ENCODE measurements around the gene NMBR.
"Not testable (repeated sequence)": the region's sequence is repeated elsewhere in the genome, so short reads cannot be mapped to it uniquely, and the experiment has no call there.

Gene NMBR

DNA sequence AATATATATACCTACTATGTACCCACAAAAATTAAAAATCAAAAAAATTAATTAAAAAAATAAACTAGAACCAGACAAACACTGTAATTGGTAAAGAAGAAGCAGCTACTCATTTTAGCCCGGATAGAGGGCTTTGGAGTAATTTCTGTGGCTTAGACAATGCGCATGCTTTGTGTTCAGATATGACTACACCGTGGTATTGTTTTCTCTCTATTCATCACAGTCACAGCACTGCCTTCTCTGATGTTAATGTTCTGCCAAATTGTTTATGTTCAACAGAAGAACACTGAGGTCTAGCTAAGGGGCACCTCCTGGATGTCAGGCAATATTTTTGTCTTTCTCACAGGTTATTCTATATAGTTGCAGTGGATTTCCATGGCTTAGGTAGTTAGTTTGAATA is 91.7 kb downstream of the NMBR start:
- DNase-seq = no peak

DNA sequence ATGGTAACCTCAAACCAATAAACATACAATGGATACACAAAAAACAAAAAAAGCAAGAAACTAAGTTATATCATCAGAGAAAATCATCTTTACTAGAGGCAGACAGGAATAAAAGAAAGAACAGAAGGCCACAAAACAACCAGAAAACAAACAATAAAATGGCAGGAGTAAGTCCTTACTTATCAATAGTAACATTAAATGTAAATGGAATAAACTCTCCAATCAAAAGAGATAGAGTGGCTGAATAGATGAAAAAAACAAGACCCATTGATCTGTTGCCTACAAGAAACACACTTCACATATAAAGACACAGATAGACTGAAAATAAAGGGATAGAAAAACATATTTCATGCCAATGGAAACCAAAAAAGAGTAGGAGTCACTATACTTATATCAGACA is 95.5 kb downstream of the NMBR start:
- no peak for DNase-seq

DNA sequence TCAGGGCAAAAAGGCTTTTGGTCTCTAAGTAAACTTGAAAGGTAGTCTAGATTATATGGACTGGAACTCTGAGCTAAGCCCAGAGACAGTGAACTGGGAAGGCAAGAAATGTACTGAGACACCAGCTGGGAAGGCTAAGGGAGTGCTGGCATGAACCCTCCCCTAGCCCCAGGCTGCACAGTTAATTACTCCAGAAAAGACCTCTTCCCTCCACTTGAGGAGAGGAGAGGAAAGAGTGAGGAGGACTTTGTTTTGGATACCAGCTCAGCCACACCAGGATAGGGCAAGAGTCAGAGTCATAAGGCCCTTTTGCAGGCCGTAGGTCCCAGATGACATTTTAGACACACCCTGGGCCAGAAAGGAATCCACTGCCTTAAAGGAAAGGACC is 98.3 kb downstream of the NMBR start:
- no peak for DNase-seq

DNA sequence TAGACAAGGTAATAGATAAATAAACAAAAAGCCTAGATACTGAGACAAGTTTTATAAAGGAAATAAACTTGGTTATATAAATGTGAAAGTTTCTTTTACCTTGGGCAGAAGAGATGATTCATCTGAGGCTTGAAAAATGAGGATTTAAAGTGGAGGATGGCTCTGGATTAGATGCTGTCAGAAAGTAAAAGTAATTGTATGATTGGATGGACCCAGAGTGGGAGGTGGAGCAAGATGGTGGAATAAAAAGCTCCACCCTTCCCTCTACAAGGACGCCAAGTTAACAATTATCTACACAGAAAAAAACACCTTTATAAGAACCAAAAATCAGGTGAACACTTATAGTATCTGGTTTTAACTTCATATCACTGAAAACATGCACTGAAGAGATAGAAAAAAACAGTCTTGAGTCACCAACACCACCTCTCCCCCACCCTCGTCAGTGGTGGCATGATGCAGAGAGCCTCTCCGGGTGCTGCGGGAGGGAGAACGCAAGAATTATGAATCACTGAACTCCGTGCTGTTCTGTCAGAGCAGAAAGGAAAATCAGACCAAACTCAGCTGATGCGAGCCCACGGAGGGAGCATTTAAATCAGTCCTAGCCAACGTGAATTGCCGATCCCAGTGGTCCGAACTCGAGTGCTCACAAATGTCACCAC is 98.9 kb downstream of the NMBR start:
- DNase-seq = no peak

DNA sequence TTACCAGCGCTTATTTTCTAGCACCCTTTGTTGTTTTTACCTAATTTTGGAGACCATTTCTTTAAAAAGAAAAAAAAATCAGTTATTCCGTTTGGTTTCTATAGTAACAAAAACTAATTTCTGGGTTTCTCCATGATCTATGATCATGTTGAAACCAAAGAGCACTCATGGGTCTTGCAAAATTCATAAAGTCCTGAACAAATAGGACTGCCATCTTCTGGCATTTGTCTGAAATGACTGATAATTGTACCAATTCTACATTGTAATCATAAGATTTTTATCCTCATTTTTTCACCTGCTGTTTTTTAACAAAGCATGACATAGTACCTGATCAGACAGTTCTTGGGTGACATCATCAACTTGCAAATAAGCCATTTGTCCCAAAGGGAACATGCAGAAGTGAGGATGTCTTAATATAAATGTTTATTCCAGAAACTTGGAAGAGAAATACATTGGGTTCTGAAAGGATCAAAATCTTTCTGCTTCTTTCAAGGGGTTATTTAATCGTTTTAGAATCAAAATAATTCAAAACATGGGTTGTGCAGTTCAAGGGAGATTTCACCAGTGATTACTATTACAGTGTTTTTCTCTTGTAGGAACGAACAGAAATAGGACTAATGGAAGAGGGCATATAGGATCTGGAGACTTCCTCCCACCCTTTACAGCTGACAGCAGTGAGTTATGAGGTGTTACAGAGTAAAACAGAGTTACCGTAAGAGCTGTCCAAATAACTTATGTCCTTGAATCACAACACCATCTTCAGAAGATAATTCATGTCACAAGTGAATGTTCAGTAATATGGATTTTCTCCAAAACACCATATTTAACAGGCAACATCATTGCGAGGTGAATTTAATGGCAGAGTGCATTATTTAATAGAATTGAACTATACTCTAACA is 101.3 kb downstream of the NMBR start:
- no peak for DNase-seq

DNA sequence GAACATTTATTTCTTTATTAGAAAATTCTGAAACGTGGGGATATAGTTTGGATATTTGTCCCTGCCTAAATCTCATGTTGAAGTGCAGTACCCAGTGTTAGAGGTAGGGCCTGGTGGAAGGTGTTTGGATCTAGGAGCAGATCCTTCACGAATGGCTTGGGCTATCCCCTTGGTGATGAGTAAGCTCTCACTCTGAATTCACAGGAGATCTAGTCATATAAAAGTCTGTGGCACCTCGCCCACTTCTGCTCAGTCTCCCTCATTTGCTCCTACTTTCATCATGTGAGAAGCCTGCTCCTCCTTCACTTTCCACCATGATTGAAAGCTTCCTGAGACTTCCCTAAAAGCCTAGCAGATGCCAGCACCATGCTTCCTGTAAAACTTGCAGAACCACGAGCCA is 111.0 kb downstream of the NMBR start:
- no peak for DNase-seq

DNA sequence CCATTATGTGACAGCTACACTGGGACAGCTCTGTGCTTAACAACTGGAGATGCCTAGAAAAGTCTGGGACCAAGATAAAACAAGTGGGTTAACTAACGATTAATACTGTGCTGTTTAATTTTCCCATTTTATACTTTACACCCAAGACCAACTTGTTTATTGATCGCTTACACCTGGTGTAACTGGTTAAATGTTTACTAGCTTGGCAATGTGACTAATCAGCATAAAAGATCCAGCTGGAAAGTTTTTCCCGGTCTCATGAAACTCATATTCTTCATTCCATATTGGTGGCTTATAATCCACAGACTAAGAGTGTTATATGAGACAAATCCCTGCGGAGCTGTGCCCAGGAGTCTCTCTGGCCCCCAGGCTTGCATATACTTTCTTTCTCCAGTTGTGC is 115.9 kb downstream of the NMBR start:
- DNase-seq = no peak

DNA sequence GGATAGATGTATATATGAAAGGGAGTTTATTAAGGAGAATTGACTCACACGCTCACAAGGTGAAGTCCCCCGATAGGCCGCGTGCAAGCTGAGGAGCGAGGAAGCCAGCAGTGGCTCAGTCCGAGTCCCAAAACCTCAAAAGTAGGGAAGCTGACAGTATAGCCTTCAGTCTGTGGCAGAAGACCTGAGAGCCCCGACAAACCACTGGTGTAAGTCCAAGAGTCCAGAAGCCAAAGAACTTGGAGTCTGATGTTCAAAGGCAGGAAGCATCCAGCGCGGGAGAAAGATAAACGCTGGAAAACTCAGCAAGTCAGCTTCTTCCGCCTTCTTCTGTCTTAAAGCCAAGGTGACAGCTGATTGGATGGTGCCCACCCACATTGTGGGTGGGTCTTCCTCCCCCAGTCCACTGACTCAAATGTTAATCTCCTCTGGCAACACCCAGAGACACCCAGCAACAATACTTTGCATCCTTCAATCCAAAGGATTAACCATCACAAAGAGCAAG is 116.8 kb downstream of the NMBR start:
- DNase-seq = no peak

DNA sequence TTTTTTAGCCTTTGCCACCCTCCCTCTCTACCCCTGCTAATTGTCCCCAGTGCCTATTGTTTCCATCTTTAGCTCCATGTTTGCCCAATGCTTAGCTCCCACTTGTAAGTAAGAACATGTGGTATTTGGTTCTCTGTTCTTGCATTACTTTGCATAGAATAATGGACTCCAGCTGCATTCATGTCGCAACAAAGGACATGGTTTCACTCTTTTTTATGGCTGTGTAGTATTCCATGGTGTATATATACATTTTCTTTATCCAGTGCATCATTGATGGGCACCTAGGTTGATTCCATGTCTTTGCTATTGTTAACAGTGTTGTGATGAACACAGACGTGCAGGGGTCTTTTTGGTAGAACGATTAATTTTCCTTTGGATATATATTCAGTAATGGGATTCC is 118.4 kb downstream of the NMBR start:
- DNase-seq = no peak

DNA sequence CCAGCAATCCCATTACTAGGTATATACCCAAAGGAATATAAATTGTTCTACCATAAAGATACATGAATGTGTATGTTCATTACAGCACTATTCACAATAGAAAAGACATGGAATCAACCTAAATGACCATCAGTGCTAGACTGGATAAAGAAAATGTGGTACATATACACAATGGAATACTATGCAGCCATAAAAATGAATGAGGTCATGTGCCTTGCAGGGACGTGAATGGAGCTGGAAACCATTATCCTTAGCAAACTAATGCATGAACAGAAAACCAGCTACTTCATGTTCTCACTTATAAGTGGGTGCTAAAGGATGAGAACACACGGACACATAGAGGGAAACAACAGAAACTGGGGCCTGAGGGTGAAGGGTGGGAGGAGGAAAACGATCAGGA is 119.1 kb downstream of the NMBR start:
- DNase-seq = not testable (repeated sequence)

DNA sequence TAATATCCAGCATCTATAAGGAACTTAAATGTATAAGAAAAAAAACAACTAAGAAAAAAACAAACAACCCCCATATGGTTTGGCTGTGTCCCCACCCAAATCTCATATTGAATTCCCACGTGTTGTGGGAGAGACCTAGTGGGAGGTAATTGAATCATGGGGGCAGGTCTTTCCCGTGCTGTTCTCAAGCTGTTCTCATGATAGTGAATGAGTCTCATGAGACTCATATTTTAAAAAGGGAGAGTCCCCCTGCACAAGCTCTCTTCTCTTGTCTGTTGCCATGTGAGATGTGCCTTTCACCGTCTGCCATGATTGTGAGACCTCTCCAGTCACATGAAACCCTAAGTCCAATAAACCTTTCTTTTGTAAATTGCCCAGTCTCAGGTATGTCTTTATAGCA is 119.8 kb downstream of the NMBR start:
- no peak for DNase-seq

DNA sequence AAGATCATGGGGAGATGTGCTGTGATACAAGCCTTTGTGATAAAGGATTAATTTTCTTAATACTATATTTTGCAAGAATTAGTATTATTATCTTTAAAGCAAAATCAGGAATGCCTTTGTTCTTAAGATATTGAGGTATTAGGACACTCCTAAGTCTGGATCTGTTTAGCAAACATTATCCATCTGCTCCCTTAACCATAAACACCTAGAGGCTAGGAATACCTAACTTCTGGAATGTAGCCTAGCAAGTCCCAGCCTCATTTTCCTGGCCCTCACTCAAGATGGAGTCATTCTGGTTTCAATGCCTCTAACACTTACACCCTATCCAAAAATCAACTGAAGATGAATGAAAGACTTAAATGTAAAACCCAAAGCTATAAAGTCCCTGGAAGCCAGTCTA is 120.5 kb downstream of the NMBR start:
- no peak for DNase-seq

Measured in KG1 (cell line).